TTC549 (cell line): ENCODE results near the gene TCOF1.

ENCODE experiments used
- FAIRE-seq: peaks from 2 replicates; lab custom pipeline; 2012; peaks lifted over from hg19 to GRCh38; lab: Jason Lieb, UNC

The TCOF1 gene

GRCh38 chr5:150391064-150391834 lies 33.8 kb downstream of the TCOF1 start:
- no peak for FAIRE-seq

- no peak for FAIRE-seq
Measured at GRCh38 chr5:150391986-150392385, 34.5 kb downstream of the TCOF1 start.

DNA sequence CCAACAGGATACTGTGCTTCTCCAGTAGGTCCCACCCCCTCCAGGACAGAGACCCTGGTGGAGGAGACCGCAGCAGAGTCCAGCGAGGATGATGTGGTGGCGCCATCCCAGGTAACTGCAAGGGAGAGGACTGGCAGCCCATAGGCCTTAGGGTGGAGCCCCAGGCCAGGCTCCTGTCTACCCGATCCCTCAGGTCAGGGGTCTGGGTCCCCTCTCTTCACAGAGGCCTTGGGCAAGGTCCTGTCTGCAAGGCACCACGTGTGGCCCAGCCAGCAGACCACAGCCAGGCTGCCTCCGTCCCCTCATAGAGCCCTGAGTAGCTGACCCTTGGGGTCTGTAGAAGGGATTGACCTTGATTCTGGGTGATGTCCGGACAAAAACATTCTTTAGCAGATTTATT lies 35.2 kb downstream of the TCOF1 start:
- no peak for FAIRE-seq

GRCh38 chr5:150393096-150393645 lies 35.7 kb downstream of the TCOF1 start:
- no peak for FAIRE-seq

- no peak for FAIRE-seq
Measured at GRCh38 chr5:150394131-150394530, 36.6 kb downstream of the TCOF1 start.

DNA sequence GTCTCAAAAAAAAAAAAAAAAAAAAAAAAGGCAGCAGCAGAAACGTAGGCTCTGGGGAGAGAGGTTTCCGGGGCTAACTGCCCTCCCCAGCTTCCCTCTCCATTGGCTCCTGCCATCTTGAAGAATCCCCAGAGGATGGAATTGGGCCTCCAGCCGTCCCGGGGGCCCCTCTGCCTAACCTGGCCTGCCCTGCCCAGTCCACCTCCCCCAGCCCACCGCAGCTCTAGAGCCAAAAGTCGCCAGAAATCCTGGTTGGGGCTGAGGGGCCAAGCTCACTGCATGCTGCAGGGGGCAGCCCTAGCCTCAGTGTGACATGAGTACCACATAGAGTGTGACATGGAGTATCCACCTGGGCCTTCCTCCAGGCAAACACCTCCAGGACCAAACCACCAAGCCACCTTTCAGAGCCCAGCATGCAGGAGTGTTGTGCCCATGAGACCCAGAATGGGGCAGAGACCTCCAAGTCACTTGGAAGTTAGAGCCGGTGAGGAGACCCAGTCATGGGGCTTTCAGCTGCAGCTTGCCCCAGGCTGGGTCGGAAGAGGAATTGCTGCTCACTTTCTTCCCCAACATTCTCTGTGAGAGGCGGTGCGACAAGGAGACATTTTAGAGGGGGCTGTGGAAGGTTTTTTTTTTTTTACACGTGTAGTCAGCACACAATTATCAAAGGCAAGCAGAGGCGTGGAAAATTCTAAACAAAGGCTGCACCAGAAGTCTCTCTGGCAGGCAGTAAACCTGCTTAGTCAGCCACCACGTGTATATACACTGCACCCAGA lies 37.6 kb downstream of the TCOF1 start:
- no peak for FAIRE-seq

GRCh38 chr5:150395688-150395975 lies 38.1 kb downstream of the TCOF1 start:
- FAIRE-seq: no peak

GRCh38 chr5:150396267-150396666 lies 38.8 kb downstream of the TCOF1 start:
- no peak for FAIRE-seq

DNA sequence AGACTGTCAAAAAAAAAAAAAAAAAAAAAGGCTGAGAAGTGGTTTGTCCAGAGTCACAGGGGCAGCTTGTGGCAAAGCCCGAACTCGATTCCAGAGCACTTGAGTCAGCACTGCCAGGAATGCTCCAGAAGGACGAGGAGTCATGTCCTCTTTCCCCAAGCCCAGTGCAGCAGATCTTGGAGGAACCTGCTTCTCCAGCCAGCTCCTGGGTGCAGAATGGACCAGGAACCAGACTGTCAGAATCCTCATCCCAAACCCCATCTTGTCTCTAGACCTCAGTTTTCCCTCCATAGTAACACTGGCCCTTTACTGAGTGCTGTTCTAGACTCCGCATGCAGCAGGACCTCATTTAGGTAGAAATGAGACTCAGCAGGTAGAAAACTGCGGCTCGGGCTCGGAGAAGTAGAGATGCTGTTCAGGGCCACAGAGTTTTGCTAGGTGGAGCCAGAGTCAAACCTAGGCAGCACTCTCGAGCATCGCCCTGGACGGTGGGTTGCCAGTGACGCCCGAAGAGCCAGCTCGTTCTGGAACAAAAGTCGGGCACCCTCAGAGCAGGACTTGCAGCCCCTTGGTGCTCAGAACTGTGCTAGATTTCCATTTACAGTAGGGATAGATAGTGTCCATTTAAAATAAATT lies 39.8 kb downstream of the TCOF1 start:
- no peak for FAIRE-seq

DNA sequence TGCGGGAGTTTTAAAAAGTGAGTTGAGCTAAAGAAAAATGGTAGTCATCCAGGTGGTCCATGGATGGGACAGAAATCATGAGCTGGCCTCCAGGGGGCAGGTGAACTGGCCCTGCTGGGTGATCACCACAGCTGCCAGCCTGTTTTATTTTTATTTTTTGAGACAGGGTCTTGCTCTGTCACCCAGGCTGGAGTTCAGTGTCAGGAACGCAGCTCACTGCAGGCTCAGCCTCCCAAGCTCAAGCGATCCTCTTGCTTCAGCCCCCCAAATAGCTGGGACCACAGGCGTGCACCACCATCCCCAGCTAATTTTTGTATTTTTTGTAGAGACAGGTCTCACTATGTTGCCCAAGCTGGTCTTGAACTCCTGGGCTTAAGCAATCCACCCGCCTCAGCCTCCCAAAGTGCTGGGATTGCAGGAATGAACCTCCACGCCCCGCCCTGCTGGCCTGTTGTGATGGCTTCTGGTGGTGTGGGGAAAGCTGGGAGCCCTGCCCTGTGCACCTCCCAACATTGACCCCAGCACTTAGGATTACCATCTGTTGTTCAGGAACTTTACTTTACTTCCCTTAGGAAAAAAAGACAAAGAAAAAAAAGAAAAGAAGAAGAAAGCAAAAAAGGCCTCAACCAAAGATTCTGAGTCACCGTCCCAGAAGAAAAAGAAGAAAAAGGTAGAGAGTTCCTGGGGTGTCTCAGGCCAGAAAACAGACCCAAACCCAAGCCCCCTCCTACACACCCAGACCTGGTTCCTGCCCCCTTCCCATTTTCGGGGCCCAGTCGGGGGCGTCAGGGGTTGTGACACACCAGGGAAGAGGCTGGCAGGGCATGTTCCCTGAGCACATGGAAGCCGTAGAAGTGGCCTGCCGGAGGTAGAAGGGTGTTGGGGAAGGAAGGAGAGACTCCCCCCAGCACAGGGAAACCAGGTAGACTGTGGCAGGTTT lies 40.6 kb downstream of the TCOF1 start:
- no peak for FAIRE-seq

DNA sequence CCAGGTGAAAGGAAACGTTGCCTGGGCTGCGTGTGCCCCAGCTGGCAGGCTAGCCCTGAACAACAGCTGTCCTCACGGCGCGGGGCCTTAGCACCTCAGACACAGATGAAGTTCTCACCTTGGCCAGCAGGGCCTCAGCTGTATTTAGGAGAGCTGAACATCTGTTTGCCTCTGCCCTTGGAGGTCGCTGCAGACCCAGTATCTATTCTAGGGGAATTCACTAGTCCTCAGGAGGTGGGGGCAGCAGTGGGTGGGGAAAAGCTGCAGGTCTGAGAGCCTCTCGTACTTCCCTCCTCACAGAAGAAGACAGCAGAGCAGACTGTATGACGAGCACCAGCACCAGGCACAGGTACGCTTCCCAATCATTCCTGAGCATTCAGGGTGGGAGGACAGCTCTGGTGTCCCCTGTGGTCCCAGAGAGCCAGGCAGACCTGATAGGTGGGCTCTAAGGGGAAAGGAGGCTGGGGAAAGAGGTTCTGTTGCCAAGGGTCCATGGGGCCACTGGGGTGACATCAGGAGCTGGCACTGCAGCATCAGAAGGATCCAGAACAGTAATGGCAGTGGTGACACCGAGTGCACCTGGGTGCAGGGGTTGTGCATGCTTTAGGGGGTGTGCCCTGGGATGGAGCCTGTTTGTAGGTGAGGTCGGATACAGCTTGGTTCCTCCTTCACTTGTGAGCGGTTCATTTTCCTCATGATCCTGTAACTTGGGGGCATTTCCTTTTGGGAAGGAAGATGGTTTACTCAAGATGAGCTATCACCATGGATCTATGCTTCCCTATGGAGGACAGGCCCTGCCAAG lies 41.4 kb downstream of the TCOF1 start:
- FAIRE-seq: no peak

- no peak for FAIRE-seq
Measured at GRCh38 chr5:150399524-150400211, 42.2 kb downstream of the TCOF1 start.

DNA sequence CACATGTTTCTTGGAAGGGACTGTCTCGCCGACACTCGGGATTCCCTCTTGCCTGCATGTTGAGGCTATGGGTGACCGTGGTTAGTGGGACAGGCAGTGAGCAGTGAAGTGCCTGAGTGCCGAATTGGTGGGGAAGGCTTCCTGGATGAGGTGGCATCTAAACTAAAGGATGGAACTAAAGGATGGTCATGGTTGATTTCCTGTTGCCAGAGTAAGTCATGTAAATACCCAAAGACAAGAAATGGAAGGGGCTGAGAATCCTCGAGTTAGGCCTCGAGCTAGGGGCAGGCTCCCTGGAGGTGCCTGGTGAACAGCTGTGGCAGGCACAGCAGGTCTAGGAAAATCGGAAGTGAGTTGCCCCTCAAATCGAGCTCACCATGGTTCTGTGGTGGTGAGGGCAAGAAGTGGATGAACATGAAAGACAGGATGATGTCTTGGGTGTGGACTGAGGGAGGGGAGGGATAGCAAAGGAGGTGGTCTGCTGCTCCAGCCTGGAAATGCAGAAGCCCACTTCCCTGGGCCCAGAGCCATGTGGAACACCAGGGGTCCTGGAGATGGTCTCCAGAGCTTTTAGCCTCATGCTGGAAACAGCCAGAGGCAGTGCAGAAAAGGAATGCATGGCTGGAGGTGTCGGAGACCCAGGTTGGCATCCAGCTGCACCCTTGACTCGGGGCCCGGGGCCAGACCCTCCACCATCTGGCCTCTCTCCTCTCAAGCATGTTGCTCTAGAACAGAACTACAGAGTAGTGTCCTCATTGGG lies 43.0 kb downstream of the TCOF1 start:
- FAIRE-seq: no peak

DNA sequence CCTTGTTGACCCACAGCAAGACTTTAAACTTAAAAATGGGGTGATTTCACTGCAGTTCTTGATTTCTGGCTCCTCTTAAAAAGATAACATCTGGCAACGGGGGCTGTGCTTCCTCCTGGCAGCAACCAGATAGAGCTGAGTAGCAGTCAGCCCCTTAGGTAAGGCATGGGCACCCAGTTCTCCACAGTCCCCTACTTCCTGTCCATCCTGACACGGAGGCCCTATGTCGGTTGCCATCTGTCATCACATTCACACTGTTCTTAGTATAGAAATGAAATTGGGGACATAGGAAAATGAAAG lies 43.5 kb downstream of the TCOF1 start:
- no peak for FAIRE-seq

GRCh38 chr5:150401376-150402228 lies 44.1 kb downstream of the TCOF1 start:
- FAIRE-seq: no peak

- FAIRE-seq: no peak
Measured at GRCh38 chr5:150402229-150402773, 44.8 kb downstream of the TCOF1 start.

DNA sequence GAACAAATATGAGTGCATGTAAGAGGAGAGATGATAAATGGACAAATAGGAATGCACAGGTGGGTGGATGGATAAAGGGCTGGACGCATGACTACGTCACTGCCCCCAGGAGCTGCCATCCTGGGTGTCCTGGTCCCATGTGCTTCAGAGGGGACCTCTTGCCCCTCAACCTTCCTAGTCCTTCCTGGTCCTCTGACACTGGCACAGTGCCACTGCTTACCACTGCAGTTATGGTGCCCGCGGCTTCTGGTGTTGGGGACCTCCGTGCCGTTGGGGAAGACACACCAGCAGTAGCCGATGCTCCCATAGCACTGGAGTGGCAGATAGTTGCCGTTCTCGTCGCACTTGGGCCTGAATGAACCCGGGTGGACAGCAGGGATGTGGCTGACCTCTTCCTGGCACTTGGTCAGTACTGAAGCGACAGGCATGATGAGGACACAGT lies 45.4 kb downstream of the TCOF1 start:
- FAIRE-seq: no peak

DNA sequence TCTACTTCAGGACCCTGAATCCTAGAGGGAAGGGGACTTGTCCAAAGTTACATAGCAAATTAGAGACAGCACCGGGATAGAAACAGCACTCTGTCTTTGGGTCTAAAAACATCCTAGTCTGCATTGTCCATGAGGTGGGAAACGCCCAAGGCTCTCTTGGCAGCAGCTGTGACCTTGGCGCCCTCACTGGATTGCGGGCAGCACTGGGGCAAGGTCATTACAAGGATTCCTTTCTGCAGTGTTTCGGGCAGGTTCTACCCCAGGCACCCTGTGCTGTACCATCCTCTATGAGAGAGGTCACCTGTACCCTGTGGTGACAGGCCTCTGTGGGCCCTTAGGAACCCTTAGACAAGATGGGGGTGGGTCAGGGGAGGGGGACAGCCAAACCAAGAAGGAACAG lies 46.6 kb downstream of the TCOF1 start:
- FAIRE-seq: no peak

- FAIRE-seq: no peak
Measured at GRCh38 chr5:150404535-150404934, 47.0 kb downstream of the TCOF1 start.
